NCI-H2227 (cell line): ENCODE data around the gene WWC2.

ENCODE experiments used
- DNase-seq: peaks from one replicate; lab custom pipeline; 2025; ENCODE audit not compliant: unreplicated experiment; lab: John Stamatoyannopoulos, UW

Gene WWC2

DNA sequence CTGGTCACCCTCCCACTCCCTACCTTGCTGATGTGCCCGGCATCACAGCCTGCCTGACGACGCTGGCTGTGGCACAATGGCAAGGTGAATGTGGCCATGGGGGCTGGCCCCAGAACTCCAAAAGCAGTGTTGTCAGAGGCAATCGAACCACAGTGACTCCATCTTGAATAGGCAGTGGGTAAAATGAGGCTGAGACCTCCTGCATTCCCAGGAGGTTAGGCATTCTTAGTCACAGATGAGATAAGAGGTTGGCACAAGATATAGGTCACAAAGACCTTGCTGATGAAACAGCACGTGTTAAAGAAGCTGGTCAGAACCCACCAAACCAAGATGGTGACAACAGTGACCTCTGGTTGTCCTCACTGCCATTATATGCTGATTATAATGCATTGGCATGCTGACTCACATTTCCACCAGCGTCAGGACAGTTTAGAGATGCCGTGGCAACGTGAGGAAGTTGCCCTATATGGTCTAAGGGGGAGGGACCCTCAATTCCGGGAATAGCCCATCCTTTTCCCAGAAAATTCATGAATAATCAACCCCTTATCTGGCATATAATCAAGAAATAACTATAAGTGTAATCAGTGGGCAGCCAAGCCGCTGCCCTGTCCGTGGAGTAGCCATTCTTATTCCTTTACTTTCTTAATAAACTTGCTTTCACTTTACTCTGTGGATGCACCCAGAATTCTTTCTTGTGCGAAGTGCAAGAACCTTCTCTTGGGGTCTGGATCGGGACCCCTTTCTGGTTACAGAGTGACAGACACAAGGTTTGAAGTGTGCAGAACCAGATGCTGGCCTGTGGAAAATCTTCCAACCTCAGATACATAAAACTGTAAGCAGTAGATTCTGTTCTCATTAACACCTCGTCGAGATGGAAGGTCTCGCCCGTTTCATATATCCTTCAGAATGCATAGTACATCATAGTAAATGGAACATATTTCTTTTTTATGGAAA, 249.9 kb downstream of the WWC2 start:
- no peak for DNase-seq

DNA sequence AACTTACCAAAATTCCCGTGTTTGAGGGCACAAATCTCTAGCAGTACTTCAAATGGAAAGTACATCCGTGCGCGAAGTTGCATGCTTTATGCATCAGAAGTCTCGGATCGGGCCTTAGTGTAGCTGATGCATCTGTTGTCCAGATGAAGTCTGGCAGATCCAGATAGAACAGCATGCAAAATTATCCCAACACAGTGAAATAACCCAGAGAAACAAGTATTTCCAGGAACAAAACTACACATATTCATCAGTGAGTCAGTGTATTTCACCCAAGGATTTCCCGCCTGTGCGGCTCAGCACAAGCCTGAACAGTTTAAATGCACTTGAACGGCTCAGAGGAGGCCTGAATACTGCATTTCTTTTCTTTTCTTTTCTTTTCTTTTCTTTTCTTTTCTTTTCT, 250.6 kb downstream of the WWC2 start:
- DNase-seq = no peak

DNA sequence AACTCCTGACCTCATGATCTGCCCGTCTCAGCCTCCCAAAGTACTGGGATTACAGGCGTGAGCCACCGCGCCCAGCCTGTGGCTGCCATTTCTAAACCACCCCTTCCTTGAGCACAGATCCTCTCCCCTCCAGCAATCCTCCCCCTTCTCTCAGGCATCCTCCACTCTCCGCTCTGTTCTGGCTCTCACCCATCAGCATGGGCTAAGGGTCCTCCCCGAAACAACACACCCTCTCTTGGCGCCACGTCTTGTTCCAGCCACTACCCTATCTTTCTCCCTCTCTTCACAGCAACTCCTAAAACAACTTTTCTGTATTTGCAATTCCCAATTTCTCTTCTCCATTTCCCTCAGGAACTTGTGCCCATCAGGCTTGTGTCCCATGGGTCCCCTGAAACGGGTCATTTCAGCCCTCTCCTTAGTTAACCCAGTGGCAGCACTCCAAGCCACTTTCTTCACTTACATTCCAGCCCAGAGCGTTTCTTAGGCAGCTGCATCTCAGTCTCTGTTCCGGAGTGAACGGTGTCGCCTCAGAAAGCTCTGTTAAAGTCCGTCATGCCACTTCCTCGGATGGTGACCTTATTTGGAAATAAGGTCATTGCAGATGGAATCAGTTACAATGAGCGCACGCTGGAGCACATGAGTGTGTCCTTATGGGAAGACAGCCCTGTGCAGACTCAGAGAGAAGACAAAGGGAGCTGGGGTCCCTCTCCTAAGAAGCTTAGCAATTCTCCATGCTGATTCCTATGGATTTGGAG, 251.4 kb downstream of the WWC2 start:
- no peak for DNase-seq

DNA sequence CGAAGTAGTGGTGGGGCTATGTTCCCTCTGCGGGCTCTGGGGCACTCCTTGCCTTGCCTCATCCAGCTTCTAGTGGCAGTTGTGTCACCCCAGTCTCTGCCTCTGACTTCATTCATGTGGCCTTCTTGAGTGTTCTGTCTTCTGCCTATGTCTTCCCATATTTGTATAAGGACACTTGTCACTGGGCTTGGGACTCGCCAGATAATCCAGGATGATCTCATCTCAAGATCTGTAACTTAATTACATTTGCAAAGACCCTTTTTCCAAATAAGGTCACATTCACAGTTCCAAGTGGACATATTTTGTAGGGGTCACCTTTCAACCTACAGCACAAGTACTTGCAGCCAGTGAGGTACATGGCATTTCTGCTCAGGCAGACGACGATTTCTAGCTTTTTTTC, 253.5 kb downstream of the WWC2 start:
- no peak for DNase-seq

DNA sequence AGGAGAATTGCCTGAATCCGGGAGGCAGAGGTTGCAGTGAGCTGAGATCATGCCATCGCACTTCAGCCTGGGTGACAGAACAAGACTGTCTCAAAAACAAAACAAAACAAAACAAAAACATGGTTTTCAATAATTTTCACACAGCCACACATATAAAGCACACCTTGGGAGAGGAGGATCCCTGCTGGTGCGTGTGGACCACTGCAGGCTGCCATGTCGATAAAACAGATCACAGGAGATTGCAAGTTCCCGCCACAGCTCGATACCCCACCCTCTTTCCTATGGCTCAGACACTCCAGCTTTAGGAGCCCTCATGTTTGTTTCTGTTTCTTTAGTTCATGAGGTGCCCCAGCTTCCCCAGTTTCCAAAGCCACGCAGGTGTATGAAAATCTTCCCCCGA, 254.5 kb downstream of the WWC2 start:
- DNase-seq = no peak

DNA sequence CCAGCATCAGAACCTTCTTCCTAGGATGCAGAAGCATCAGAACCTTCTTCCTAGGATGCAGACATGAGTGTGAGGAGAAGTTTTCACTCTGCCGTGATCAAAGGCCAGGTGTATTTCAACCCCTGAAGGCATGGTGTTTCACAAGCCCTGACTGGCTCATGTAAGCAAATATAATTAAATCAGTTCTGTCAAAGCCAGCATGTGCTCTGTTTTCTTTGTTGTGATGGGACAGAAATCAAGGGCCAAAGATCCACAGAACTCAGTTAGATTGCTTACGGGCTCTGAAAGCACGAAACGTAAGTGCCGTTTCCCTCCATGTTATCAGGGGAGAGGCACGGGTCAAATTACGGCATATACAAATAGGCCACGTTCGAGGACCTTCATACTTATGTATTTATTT, 255.2 kb downstream of the WWC2 start:
- no peak for DNase-seq

DNA sequence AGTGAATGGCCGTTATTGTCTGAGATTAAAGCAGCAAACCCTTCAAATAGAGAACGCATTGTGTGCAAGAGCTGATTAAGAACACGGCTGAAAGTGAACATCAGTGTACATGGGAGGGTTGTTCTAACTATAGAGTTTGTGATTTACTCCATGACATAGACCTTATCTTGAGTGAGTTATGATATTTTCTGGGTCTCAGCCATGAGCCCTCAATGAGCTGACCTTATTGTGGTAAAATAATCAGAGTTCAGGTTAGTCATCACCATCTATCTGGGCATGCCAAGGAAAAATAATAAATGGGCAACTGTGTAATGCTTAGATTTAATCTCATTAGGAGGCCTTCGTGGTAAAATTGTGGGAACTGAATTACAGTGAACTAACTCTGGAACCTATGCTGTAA, 256.3 kb downstream of the WWC2 start:
- DNase-seq = no peak

DNA sequence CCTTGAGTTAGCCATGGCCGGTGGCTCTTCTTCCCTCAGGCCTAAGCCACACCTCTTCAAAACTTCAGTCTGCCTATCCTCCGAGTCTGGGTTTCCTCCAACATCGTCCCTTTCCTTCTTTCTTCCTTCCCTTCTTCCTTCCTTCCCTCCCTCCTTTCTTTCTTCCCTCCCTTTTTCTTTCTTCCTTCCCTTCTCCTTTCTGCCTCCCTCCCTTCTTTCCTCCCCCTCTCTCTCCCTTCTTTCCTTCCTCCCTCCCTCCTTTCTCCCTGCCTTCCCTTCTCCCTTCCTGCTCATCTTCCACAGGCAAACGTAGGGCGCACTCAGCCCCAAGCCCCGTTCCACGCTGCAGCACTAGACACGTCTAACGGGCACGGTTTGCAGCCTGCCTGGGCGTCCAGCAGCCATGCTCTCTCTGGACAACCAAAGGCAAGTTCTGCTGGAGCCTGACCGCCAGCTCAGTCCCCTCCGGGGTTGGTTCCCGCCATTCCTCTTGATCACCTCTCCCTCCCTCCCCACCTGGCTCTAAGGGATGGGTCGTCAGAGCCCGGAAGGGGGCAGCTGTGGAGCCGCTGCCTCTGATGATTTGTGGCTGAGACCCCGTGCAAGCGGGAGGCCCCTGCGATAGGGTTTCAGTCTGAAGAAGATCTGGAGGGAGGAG, 257.2 kb downstream of the WWC2 start:
- no peak for DNase-seq

DNA sequence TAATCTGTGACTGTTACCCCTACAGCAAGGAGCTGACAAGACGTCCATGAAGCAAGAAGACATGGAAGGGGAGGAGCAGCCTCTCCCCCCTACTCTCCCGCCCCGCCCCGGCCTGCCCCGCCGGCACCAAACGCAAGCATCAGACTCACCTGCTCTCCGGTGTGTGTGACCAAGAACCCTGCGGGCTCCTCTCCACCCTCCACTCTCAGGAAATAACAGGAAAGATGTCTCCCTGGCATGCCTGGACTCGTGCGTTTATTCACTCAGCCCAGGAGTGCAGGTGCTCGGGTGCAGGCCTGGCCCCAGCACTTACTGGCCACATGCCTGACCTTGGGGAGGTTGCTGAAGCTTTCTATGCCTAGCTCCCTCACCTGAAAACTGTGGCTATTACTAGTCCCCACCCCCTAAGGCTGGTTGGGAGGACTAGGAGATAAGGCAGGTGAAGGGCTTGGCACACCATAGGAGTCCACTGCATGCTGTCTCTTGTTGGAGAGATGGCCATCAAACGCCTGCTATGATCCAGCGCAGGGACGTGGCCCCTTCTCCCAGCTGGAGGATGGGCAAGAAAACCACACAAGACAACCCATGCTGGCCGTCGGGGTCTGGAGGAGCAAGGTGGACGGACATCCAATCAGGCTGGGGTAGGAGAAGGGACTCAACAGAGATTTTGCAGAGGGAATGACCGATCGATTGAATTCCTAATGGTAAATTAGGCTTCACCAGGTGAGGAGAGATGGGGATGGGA, 258.0 kb downstream of the WWC2 start:
- DNase-seq = no peak

DNA sequence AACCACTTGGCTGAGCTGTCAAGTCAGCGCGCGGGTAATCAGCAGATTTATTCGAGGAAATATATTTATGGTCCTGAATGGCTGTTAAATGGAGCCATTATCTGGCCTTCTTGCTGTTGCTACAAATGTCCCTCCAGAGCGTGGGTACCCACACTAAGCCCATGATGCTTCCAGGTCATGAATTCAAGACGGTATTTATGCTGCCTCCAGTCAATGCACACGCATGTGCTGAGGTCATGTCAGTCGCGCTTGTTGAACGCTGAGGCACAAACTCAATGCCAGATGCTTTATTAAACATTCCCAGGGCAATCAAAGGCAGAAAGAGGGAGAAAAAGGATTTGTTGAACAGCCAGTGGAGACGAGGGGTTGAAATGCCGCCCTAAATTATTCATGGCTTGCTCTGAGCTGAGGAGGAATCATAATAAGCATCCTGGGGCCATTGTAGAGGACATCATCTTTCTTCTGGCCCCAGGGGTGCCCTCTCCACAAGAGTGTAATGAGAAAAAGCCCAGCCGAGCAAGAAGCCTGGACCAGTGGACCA, 259.2 kb downstream of the WWC2 start:
- DNase-seq = no peak

DNA sequence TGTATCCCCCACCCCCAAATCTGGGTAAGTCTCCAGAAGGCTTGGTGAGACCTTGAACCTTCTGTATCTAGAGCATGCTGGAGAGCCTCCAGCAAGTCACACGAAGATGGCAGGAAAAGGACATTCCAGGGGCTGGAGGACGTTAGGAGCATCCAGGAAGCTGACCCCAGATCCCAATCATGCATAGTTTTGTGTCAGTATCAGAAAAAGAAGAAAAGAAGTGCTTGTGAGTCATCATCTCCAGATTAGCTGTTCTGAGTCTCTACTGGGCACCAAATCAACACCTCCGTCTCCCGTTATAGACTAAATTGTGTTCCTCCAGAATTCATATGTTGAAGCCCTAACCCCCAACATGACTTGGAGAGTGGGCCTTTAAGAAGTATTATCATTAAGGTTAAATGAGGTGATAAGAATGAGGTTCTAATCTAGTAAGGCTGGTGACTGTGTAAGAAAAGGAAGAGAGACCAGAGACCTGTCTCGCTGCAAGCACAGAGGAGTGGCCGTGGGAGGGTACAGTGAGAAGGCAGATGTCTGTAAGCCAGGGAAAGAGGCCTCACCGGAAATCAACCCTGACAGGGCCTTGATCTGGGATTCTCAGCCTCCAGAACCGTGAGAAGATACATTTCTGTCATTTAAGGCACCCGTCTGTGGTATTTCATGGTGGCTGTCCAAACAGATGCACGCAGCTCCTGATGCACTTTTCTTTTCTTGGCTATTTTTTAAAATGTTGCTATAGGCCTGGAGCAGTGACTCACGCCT, 261.3 kb downstream of the WWC2 start:
- no peak for DNase-seq

DNA sequence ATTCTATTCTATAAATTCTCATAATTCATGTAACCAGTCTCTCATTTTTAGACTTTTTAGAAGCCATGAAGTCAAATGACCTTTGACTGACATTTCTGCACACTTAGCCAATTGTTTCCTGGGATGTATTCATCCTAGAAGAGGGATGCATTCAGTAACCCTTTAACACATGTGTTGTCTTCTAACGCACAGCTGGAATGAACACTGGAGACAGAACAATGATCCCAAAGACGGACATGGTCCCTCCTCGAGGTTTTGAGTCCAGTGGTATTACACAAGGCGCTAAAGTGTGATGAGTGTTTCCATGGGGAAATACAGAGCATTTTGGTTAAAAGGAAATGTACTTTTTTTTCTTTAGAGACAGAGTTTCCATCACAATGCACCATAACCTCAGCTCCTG, 263.0 kb downstream of the WWC2 start:
- DNase-seq = no peak

DNA sequence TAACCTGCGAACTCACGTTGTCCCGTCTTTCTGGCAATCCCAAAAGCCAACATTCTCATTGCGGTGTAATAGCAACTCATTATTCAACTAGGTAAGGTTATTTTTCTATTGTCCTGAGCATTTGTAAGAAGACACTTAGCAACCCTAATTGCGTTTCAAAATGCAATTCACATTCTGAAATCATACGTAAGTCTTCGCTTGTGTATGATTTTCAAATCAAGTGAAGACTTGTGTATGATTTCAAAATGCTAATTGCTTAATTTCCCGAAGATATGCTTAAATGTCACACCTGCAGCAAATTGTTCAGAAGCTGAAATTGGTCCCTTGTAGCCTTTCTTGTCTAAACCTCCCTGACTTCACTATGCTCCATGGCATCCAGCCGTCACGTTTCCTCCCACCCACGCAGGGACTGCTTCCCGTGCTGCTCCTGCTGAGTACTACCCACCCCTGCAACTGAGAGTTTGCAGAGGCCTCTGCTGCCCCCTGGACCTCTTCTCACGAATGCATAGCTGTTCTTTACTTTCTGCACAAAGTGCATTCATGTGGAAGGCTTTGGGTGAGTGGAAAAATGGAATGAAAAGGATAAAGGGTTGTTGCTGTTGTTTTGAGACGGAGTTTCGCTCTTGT, 264.0 kb downstream of the WWC2 start:
- DNase-seq = no peak

DNA sequence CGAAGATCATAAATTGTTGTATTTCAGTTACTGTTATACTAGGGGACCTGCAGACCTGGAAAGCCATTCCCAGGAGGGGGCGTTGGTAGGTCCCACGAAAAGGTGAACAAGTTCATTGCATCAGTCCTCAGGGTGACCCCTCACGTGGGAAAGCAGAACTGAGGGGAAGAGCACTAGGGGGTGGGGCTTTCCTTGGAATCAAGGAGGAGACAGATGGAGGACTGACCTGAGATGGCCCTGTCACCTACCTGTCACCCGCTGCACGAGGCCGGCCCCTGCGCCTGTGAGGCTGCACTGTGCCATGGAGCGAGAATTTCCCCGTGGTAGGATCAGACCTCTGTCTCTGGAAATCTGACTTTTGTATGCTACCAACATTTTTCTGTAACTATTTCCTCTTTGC, 265.0 kb downstream of the WWC2 start:
- DNase-seq = no peak

DNA sequence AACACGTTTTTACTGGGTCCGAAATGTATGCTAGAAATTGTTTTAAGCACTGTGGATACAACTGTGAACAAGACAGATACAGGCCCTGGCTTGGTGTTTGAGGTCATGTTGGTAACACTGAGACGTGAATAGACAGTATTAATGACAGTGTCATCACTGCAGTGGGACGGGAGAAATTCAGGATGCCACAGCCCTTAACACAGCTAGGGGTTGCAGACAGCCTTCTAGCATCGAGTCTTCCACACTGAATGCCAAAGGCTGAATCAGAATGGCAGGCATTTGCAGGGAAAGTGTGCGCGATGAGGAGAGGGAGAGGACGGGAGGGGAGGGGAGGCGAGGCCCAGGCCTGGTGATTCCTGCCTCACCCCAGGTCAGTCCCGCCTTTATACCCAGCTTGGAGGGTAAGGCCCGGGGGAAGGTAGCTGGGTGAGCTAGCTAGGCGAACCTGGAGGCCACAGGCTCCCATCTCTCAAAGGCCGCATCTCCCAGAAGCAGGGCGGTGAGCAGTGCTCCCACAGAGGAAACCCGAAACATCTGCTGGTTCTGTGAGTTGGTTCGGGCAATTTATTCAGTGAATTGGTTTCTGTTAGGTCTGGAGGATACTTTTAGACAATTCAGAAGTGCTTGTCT, 267.3 kb downstream of the WWC2 start:
- no peak for DNase-seq

DNA sequence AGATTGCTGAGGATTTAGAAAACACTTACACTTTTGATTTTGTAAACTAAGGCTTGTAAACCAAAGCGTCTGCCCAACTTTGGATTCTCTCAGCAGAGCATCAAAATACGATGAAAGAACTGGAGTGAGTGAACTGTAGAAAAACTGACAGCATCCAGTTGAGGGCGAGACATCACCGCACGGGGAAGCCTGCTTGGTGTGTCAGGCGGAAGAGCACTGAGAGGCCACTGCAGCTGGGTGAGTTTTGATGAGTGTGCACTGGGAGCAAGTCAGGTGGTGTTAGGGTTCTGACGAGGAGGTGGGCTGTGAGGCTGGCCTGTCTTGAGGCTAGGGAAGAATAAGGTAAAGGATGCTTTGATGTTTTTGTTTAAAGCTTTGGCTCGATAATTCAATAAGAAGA, 270.0 kb downstream of the WWC2 start:
- no peak for DNase-seq
